ENCODE measurements around the gene PSMD13.

Gene PSMD13

DNA sequence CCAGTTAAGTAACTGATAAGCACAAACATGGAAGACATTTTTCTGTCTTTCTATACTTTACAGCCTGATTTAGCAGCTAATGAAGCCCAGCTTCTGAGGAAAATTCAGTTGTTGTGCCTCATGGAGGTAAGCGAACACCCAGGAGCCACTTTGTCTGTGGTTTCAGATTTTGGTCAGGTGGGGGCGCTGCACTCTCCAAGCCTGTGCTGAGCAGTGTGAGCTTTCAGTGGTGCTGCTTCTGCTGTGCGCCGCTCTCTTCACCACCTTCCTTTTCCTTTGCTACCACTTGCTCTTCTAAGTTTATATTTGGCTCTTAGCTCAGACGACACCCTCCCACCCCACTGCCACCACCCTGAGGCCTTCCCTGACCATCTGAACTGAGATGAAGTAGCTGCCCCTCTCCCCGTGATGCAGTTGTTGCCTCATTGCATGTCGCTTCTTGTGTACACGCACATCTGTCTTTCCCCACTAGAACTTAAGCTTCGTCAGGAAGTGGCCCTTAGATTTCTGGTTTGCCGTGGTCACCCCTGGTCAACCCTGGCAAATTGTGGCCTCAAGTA, 14.0 kb downstream of the PSMD13 start:
- DNase-seq = peak; percentile 56

DNA sequence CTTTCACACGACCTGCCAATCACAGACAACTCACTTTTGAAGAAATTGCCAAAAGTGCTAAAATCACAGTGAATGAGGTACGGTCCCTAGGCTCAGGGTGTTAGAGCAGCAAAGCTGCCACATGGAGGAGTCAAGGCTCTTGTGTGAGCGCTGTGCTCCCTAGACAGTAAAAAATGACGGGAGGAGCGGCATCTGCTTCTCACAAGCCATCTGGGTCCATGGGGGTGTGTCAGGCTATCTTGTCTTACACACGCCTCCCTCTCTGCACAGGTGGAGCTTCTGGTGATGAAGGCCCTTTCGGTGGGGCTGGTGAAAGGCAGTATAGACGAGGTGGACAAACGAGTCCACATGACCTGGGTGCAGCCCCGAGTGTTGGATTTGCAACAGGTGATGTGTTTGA, 14.8 kb downstream of the PSMD13 start:
- DNase-seq = no peak

DNA sequence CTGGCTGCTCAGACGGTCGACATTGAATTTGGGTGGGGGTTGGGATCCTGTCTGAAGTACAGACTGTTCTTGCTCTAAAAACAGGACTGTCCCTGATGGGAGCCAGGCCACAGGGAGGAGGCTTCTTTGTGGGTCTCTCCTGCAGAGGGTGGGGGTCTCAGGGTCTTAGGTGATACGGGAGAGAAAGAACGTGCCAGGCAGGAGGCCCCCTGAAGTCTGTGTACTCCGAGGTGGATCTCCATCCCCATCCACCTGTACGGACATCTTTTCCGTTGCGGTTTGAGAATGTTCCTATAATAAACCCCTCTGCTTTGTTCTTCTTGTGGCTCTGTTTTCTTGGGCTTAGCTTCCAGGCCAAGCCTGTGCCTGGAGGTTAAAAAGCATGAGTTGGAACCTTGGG, 15.9 kb downstream of the PSMD13 start:
- DNase-seq = no peak

DNA sequence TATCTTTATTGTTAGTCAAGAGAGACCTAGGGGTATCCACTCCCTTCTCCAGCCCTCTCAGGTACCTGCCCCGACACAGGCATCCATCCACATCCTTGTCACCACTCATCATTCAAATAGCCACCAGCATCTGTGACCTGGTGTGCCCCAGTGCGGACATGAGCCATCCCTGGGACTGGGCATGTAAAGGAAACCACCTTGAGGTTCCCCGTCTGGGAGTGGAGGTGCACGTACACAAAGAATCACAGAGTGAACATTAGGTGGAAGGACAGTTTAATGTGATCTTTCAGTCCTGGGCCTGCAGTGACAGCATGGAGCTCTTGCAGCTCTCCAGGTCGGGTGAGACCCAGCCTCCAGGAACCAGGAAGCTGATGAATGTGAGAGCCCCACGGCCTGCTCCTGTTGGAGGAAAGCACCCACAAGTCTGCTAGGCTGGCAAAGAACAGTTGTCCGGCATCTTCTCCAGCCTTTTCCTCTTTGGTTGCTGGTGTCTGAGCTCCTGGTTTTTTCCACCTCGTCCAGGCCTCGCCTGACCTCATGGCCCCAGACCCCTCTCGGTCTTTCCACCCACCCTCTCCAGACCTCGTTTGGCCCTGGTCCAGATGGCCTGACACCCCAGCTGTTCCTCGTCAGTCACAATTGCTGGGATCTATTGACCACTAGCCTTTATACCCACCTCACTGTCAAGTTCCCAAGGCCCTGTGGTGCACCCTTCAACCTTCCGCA, 16.5 kb downstream of the PSMD13 start:
- DNase-seq = no peak

DNA sequence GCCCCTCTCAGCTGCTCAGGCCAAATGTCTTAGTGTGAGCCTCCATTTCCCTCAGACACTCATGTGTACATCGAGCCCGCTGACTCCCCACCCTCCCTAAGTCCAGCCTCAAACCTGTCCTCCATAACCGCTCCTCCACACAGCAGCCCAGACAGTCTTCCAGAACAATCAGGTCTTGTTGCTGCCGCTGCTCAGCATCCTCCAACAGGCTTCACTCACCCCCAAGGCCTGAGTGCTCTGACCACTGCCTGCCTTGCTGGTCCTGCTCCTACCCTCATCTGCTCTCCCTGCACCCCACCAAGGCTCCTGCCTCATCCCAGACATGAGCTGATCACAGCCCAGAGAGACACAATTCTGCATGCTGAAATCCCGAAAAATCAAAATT, 17.1 kb downstream of the PSMD13 start:
- DNase-seq = no peak

DNA sequence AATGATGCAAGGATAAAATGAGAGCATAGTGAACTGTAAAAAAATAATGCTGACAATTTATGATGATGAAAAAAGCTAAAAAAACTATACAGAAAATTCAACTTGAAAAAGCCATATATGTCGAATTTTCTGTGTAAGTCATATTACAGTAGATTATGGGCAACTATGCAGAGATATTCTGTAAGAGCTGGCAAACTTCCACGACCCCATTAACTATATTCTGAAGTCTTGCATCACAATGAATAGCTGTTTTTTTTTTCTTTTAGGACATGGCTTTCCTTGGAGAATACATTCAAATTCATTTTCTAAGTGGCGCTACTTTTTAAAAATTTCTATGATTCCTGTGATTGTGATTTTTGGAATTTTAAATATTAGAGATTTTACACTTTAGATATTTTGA, 18.4 kb downstream of the PSMD13 start:
- DNase-seq = peak; percentile 48

DNA sequence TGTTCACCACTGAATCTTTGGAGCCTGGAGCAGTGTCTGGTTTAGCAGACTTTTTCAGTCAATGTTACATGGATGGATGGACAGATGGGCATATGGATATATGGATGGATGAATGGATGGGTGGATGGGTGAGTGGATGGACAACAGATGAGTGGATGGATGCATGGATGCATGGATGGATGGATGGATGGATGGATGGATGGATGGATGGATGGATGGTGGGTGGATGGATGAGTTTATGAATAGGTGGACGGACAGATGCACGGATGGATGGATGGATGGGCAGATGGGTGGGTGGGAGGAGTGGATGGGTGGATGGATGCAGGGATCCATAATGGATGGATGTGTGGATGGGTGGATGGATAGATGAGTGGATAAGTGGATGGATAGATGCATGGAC, 19.0 kb downstream of the PSMD13 start:
- no peak for DNase-seq

DNA sequence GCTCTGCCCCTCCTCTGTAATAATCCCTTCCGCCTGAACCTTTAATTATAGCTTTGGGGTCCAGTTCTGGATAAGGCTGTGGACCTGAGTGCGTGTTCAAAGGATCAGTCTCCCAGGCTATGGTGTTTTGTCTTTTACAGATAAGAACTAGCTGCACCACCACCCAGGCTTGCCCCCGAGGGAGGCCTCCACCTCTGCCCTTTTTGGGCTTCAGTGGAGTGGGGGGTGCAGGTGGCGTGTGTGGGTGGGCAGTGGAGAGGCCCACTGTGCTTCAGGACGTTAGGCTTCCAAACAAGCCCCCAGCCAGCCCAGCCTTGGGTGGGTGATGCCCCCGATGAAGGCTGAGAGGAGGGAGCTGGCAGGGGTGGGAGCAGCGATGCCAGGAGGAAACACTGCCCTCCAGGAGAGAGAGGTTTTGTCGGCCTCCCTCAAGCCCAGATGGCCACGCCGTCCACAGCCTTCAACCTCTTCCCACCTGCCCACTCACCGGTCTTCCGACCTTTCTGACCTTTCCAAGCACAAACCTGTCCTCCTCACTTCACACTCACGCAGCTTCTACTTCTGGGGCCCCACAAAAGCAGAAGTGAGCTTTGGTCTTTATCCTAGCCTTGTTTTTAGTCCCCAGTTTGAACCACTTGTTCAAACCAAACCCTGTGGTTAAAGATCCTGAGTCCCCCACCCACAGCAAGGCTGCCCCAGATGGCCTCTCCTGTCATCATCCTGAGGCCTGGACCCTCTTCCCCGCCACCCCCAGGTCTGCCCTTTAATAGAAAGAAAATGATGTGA, 20.4 kb downstream of the PSMD13 start:
- DNase-seq = no peak

DNA sequence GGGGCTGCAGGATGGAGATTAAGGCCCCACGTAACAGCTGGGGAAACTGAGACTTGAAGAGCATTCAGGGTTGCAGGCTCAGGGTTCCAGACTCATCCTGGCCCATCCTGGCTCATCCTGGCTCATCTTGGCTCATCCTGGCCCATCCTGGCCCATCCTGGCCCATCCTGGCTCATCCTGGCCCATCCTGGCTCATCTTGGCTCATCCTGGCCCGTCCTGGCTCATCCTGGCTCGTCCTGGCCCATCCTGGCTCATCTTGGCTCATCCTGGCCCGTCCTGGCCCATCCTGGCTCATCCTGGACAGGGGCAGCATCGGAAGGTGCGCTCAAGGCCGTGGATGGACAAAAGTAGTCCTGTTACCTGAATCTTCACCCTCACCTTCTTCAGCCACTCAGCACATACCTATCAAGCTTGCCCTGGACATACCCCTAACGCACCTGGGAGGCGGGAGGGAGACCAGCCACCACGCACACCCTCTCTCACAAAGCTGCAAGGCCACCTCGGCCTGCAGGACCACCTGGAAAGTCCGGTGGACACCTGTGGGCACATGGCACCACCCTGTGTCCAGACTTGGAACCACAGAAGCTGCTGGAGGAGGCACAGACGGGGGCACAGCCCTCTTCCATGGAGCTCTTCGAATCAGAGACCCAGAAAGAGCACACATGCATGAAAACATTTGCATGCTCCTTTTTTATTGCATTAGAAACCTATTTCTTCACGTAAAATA, 21.2 kb downstream of the PSMD13 start:
- DNase-seq = no peak

DNA sequence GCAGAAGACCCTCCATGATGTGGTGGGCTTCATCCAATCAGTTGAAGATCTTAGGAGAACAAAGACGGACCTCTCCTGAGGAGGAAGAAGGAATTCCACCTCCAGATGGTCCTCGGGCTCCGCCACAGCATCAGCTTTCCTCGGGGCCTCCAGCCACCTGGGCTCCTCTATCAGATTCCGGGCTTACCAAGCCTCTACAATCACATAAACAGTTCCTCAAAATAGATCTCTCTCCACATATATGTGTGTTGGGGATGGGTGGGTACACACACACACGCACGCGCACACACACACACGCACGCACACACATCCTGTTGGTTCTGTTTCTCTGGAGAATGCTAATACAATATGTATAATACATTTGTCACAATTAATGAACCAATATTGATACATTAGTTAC, 22.6 kb downstream of the PSMD13 start:
- DNase-seq = no peak

DNA sequence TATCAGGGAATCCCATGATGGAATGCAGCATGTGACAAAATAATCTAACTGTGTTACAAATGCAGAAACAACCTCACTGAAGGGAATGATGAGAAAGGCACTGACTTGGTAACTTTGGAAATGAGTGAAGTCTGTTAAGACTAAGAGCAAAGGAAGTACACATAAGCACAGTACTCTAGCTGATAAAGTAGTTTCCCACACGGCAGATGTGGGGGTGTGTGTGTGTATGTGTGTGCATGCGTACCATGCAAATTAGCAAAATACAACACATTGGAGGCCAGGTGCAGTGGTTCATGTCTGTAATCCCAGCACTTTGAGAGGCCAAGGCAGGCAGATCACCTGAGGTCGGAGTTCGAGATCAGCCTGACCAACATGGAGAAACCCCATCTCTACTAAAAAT, 24.8 kb downstream of the PSMD13 start:
- no peak for DNase-seq

DNA sequence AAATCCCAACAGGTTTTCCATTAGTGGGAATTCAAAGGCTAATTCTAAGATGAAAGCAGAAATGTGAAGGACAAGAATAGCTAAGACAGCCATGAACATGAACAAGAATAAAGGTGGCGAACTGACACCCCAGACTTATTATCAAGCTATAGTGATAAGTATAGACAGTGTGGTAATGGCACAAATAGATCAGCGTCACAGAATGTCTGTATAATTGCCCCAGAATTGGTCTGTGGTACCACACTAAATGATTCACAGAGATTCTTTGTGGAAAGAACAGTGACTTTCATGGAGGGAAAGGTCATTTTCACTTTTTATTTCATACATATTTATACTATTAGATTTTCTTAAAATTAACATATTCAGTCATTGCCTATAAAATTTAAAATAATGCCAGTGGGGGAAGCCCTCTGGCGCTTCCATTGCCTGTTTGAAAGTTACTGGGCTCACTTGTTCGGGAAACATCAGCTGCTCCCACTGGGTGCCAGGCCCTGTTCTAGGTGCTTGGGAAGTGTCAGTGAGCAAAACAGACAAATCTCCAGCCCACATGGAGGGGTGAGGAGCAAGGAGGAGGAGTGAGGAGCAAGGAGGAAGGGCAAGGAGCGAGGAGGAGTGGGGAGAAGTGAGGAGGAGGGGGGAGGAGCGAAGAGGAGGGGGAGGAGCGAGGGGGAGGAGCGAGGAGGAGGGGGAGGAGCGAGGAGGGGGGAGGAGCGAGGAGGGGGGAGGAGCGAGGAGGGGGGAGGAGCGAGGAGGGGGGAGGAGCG, 30.1 kb downstream of the PSMD13 start:
- no peak for DNase-seq

DNA sequence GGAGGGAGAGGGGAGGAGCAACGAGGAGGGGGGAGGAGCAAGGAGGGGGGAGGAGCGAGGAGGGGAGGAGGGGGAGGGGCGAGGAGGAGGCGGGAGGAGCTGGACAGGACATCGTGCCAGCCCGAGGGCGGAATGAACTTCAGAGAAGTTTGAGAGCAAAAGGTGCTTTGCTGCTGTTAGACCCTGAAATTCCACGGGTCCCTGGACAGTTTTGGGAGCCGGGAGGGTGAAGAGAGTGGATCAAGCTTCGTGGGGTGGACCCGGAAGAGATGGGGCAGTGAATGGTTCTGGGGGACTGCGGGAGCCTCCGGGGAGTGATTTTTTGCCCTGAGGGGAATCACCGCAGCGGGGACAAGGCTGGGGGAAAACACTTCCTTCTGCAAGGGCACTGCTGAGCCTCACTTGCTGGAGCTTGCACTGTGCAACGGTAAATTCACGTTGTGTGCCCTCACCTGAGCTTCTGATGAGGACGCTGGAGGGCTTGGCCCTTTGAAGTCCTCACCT, 30.8 kb downstream of the PSMD13 start:
- DNase-seq = no peak

DNA sequence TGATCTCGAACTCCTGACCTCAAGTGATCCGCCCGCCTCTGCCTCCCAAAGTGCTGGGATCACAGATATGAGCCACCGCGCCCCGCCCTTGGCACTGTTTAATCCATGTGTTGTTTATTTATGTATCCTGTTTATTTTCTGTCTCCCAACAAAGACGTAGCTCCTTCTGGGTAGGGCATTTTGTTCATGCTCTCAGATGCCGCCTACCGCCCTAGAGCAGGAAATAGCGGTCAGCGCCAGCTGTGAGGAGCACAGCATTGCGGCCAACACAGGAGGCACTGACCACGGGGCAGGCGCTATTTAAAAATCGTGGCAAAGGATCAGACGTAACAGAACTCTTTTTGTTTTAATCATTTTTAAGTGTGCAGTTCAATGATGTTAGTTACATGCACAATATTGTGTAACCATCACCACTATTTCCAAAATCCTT, 32.0 kb downstream of the PSMD13 start:
- DNase-seq = peak; percentile 24

DNA sequence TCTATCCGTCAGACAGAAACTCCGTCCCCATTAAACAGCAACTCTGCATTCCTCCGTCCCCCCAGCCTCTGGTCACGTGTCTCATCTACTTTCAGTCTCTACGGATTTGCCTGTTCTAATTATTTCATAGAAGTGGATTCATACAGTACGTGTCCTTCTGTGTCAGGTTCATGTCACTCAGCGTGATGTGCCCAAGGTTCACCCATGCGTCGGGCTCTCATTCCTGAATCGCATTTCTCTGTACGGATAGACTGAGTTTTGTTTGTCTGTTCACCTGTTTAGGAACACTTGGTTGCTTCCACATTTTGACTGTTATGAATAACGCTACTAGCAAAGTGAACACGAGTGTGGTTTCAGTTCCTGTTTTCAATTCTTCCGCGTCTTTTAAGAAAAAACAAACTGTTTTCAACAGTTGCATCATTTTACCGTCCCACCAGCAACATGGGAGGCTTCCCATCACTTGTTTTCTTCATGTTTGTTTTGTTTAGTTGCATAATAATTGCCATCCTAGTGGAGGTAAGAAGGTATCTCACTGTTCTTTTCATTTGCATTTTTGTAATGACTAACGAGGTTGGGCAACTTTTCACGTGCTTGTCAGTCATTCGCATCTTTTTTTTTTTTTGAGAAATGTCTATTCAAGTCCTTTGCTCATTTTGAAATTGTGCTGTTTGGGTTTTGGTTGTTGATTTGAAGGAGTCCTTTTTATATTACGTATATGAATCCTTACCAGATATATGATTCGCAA, 32.5 kb downstream of the PSMD13 start:
- peak; percentile 12 for DNase-seq

DNA sequence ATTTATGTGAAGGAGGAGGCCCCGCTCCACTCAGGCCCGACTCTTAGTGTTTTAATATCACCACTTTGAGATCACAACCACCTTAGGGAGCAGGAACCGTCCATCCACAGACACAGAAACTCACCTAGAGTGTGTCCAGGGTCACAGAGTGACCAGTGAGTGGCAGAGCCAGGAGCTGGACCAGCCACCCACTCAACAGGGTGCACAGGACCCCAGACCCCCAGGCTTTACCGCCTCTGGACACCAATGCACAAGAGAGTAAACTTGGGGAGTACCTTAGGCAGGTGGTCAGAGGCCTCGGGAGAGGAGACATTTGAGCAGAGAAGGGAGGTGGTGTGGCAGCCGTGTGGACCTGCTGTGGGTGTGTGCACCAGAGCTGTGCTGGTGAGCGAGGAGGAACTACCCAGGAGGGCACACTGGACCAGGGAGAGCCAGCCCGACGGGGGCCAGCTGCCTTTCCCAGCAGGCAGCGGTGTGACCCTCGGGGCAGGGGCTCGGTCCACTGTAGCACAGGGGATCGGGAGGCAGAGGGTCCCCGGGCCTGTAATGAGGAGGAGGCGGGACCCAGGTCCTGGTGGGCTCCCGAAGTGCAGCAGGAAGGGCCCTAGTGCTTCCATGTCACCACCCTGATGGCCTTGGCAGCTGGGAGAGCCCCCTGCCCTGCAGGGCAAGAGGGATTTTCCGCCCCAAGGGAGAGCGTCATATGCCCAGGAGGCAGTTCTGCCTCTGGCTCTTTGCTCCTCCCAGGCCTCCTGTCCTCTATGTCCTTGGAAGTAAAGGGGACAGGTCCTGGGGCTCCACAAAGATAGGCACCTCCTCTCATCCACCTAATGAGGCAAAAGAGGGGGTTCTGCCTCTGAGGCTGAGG, 33.9 kb downstream of the PSMD13 start:
- DNase-seq = no peak

DNA sequence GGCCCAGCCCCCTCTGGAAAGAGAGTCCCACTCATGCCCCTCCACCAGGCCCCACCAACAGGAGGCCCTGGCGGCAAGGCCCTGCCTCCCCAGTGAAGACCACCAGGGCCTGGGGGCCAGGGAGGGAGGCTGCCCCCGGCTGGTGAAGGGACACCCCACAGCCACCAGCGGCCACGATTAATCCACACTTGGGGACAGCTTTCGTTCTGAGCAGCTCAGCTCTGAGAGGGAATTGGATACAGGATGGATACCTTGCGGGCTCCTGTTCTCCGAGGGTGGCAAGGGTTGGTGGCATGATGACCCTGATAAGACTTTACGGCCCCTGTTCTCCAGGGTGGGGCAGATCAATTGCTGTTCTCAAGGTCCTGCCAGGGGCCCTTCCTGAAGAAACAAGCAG, 34.5 kb downstream of the PSMD13 start:
- no peak for DNase-seq

DNA sequence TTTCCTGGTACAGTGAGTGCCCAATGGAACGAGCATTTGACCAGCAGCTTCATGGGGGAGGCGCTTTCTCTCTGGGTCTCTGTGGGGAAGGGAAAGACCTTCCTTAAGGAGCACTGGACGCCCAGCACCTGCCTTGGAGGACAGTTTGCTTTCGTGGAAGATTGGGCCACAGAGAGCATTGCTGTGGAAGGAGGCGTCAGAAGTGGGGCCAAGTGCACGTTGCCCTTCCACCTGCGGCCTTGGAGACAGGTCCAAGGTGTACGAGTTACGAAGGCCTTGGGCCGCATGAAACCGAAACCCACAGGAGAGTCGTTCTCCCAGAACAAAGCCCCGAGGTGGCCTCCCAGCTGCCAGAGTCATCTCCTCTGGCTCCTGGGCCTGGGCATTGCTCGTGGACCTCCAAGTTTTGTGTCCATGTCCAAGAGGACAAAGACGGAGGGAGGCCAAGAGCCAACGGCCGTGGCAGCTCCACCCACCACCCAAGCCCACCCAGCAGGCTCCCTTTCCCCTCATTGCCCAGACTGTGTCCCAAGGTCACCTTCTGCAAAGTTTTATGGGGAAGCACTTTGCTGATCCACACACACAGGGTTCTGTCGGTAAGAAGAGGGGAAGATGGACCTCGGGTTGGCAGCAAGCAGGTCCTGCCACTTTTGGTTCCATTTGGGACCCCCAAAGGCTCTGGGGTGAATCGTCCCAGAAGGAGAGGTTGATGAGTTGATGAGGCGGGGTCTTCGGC, 35.6 kb downstream of the PSMD13 start:
- no peak for DNase-seq

DNA sequence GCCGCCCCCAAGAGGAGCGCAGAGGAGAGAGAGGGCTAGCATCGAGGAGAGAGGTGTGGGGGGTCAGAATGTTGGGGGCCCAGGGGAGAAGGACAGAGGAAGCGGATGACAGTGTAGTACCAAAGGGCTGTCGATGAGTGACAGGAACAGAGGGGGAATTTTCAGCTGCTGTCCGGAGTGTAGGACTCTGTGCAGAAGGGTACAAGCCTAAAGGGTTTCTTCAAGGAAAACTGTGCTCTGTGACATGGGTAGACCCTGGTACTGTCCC, 36.1 kb downstream of the PSMD13 start:
- no peak for DNase-seq

DNA sequence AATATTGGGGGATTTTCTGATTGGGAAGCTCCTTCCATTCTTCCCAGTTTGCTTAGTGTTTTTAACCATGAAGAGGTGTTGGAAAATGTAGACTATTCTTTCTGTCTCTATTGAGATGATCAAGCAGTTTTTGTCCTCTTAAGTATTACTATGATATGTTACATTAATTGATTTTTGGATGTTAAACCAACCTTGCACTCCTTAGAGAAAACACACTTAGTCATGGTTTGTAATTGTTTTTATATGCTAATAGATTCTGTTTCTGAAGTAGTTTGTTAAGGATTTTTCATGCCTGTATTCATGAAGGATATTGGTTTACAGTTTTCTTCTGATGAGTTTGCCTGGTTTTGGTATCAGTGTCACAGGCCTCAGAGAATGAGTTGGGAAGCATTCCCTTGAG, 39.4 kb downstream of the PSMD13 start:
- no peak for DNase-seq

All from fibroblast of skin of scalp (primary cell).